ENCODE data around the gene MLLT6. TPM values are rescaled to one million over a fixed set of nuclear protein-coding genes. Genes with fewer than 3 reads are reported as not detected.

Gene MLLT6
- polyA plus RNA-seq, 2 of the 4 experiments (the other 2 are of a cell fraction), result 28.3 to 28.9 TPM

DNA sequence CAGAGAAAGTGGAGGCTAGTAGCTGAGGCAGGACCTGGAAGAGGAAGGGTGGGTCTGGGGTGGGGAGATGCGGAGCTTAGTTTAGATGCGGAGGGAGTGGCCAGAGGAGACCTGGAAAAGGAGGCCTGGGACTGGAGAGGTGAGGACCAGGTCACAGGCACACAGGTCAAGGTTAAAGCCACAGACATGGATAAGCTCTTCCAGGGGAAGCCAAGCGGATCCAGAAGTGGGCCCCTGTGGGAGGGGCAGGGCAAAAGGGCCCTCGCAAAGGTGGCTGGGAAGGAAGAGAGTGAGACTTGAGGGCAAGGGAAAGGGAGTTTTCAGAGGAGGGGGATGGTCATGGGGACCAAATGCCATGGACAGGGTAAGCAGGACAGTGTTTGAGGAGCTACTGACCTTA lies 13.9 kb upstream of the MLLT6 start:
- CTCF ChIA-PET, result interaction anchor here (0.5 to 9.8 kb wide), 5 partner anchors 14 to 44 kb away, joined by 4 to 51 read pairs (median 6); no protein-coding TSS in a partner anchor
- POLR2A ChIA-PET, result no interaction called here
- WGBS (ENCODE audit: missing lambda C conversion rate), result 88% methylated on average over 4 of the region's 4 CpGs

DNA sequence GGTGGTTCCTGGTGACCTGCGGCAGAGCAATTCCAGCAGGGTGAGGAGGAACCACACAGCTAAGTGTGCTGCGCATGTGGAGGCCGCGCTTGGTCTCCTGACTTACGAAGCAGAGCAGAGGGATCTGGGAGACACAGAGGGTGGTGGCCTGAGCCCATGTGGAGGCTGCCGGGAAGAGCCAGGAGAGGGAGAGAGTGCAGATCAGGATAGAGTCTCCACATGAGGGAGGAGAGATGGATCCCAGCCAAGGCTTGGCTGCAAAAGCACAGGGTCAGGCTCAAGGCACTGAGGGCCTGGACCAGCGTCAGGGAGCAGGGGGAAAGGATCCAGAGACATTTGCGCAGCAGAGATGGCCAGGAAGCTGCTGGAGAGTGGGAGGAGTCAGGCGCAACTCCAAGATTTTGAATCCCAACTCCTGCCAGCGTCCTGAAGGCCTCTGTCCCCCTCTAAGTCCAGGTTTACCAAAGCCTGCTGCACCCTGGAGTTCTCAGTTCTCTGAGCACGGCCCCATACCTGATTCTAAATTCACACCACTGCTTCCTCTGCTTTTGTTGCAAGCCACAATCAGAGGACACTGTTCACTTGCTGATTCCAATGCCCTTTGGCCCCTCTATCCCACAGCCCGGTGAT lies 11.3 kb upstream of the MLLT6 start:
- DNase-seq (ENCODE audit: low read depth in 1 of 2, low spot score in 1 of 2), result no peak
- Histone ChIP-seq H3K4me1 (no peaks in the 10 kb centered on the region), H3K9me3 (no peaks in the 10 kb centered on the region), H3K4me2 (no peak overlapping the region), H3K27ac (no peak overlapping the region), H3K4me3 (no peak overlapping the region)
- ChIA-PET POLR2A (no interaction called here), CTCF (interaction anchor here (1.0 to 9.8 kb wide), 3 partner anchors 17 to 41 kb away, joined by 3 to 51 read pairs (median 3); no protein-coding TSS in a partner anchor)
- TF ChIP-seq SMC3 (IDR thresholded peaks at IDR 0.05) (no peak), KDM5A (IDR thresholded peaks at IDR 0.05) (no peak), HOXB5 (CRISPR knock-in tag; IDR thresholded peaks at IDR 0.05) (no peak), HDAC2 (IDR thresholded peaks at IDR 0.05) (no peak), HEYL (CRISPR knock-in tag; IDR thresholded peaks at IDR 0.05) (no peak), FOSB (CRISPR knock-in tag; IDR thresholded peaks at IDR 0.05) (no peak), RARB (CRISPR knock-in tag; IDR thresholded peaks at IDR 0.05) (no peak), POLR2A (IDR thresholded peaks at IDR 0.05; ENCODE audit: low read length) (no peak), GATA3 (IDR thresholded peaks at IDR 0.05; ENCODE audit: borderline replicate concordance) (no peak), CHD2 (IDR thresholded peaks at IDR 0.05; ENCODE audit: low read length, partially characterized antibody) (no peak), RNF2 (IDR thresholded peaks at IDR 0.05; ENCODE audit: borderline replicate concordance, low read depth) (no peak), HOXB13 (CRISPR knock-in tag; IDR thresholded peaks at IDR 0.05; ENCODE audit: low read depth) (no peak), JUNB (IDR thresholded peaks at IDR 0.05) (no peak), EHMT2 (IDR thresholded peaks at IDR 0.05; ENCODE audit: low read depth) (no peak), NPAS2 (CRISPR knock-in tag; IDR thresholded peaks at IDR 0.05; ENCODE audit: borderline replicate concordance) (no peak), PHF8 (IDR thresholded peaks at IDR 0.05; ENCODE audit: borderline replicate concordance, low read depth) (no peak), JUN (IDR thresholded peaks at IDR 0.05) (no peak)
- TF ChIP-seq, protein P1, sequence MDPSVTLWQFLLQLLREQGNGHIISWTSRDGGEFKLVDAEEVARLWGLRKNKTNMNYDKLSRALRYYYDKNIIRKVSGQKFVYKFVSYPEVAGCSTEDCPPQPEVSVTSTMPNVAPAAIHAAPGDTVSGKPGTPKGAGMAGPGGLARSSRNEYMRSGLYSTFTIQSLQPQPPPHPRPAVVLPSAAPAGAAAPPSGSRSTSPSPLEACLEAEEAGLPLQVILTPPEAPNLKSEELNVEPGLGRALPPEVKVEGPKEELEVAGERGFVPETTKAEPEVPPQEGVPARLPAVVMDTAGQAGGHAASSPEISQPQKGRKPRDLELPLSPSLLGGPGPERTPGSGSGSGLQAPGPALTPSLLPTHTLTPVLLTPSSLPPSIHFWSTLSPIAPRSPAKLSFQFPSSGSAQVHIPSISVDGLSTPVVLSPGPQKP (IDR thresholded peaks at IDR 0.05; ENCODE audit: low read depth, low read length), result no peak
- TF ChIP-seq, protein P2, sequence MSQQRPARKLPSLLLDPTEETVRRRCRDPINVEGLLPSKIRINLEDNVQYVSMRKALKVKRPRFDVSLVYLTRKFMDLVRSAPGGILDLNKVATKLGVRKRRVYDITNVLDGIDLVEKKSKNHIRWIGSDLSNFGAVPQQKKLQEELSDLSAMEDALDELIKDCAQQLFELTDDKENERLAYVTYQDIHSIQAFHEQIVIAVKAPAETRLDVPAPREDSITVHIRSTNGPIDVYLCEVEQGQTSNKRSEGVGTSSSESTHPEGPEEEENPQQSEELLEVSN (IDR thresholded peaks at IDR 0.05; ENCODE audit: borderline replicate concordance, low read depth), result no peak
- TF ChIP-seq, protein P3, sequence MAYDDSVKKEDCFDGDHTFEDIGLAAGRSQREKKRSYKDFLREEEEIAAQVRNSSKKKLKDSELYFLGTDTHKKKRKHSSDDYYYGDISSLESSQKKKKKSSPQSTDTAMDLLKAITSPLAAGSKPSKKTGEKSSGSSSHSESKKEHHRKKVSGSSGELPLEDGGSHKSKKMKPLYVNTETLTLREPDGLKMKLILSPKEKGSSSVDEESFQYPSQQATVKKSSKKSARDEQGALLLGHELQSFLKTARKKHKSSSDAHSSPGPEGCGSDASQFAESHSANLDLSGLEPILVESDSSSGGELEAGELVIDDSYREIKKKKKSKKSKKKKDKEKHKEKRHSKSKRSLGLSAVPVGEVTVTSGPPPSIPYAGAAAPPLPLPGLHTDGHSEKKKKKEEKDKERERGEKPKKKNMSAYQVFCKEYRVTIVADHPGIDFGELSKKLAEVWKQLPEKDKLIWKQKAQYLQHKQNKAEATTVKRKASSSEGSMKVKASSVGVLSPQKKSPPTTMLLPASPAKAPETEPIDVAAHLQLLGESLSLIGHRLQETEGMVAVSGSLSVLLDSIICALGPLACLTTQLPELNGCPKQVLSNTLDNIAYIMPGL (CRISPR knock-in tag; IDR thresholded peaks at IDR 0.05; ENCODE audit: borderline replicate concordance), result no peak
- ATAC-seq, result peak; percentile 14 to 55; a peak in 3 of 6 replicates
- WGBS (ENCODE audit: missing lambda C conversion rate), result 77% methylated on average over 12 of the region's 12 CpGs
- FAIRE-seq, result no peak

More for the DNA sequence above, 13.9 kb upstream of the MLLT6 start:
- H3K4me3 ChIP-seq, result no peak overlapping the region
- ATAC-seq (no peak), DNase-seq (ENCODE audit: low read depth in 1 of 2, low spot score in 1 of 2) (no peak), FAIRE-seq (no peak)
- H3K27ac ChIP-seq, result no peak overlapping the region
- H3K4me2 ChIP-seq, result no peak overlapping the region
- H3K9me3 ChIP-seq, result no peaks in the 10 kb centered on the region
- TF ChIP-seq ZC3H11A (IDR thresholded peaks at IDR 0.05) (no peak), CHD2 (IDR thresholded peaks at IDR 0.05; ENCODE audit: low read length, partially characterized antibody) (no peak), GATA3 (IDR thresholded peaks at IDR 0.05; ENCODE audit: borderline replicate concordance) (no peak), POLR2A (IDR thresholded peaks at IDR 0.05; ENCODE audit: low read length) (no peak), FOSB (CRISPR knock-in tag; IDR thresholded peaks at IDR 0.05) (no peak)
- TF ChIP-seq, protein P4, sequence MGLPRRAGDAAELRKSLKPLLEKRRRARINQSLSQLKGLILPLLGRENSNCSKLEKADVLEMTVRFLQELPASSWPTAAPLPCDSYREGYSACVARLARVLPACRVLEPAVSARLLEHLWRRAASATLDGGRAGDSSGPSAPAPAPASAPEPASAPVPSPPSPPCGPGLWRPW (IDR thresholded peaks at IDR 0.05), result no peak
- TF ChIP-seq, protein P5, sequence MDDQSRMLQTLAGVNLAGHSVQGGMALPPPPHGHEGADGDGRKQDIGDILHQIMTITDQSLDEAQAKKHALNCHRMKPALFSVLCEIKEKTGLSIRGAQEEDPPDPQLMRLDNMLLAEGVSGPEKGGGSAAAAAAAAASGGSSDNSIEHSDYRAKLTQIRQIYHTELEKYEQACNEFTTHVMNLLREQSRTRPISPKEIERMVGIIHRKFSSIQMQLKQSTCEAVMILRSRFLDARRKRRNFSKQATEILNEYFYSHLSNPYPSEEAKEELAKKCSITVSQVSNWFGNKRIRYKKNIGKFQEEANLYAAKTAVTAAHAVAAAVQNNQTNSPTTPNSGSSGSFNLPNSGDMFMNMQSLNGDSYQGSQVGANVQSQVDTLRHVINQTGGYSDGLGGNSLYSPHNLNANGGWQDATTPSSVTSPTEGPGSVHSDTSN (IDR thresholded peaks at IDR 0.05), result no peak
- TF ChIP-seq, protein P2 (IDR thresholded peaks at IDR 0.05; ENCODE audit: borderline replicate concordance, low read depth), result no peak
- H3K4me1 ChIP-seq, result no peaks in the 10 kb centered on the region

Data from A549 (cell line).